Esophagus squamous epithelium (tissue), 5 donors: ENCODE measurements around the gene INSR. TPM values are rescaled to one million over a fixed set of nuclear protein-coding genes. Genes with fewer than 3 reads are reported as not detected.

Experiments
- DNase-seq: peaks from one replicate; lab custom pipeline; 2025; lab: John Stamatoyannopoulos, UW
- H3K27ac ChIP-seq, 4 donors: fragments of 200-600 bp; sonication (generic); one replicate each; pipeline ENCODE4 v1.5.1; 2016 to 2019; ENCODE audit warnings: mild to moderate bottlenecking in 1 of 4
- H3K27me3 ChIP-seq, 4 donors: fragments of 200-600 bp; sonication (generic); 1 replicate in 3 of 4; 2 replicates in 1 of 4; pipeline versions ENCODE4 v1.5.1 to v1.6.0; 2017 to 2021; ENCODE audit warnings: antibody characterized with exemption in 1 of 4
- H3K36me3 ChIP-seq, 3 donors: fragments of 200-600 bp; sonication (generic); one replicate each; pipeline ENCODE4 v1.5.1; 2016 to 2019
- H3K4me1 ChIP-seq, 3 donors: fragments of 200-600 bp; sonication (generic); one replicate each; pipeline ENCODE4 v1.5.1; 2017 to 2019
- H3K4me3 ChIP-seq, 4 donors: fragments of 200-600 bp; sonication (generic); 1 replicate in 3 of 4; 2 replicates in 1 of 4; pipeline ENCODE4 v1.5.1; 2016 to 2019; ENCODE audit warnings: mild to moderate bottlenecking in 2 of 4, moderate library complexity in 1 of 4
- H3K9me3 ChIP-seq, 3 donors: fragments of 200-600 bp; sonication (generic); one replicate each; pipeline ENCODE4 v1.5.1; 2016 to 2019
- POLR2A ChIP-seq, 4 donors: fragments of 450-650 bp; IDR thresholded peaks; one replicate each; pipeline ENCODE4 v1.6.1; 2017; ENCODE audit warnings: antibody characterized with exemption in 4 of 4, mild to moderate bottlenecking in 4 of 4, moderate library complexity in 3 of 4
- WGBS, 2 donors: methylation state at CpG; one replicate each; pipeline ENCODE4 v1.1.5; 2018; 5-methylcytosine and 5-hydroxymethylcytosine counted together
- intact Hi-C: fragments of 100-400 bp; cut with DNase I; formaldehyde crosslinking; loops from one replicate; pipeline ENCODE4 v1.15.0; 2022
- total RNA-seq, 4 donors: library from RNA; depleted of rRNA; stranded (reverse); fragments of >200 nt; gene quantifications; one replicate each; pipeline ENCODE4 v1.1.0, GENCODE V29; 2016
- TF ChIP-seq, protein P1 (sequence below), 6 experiments: fragments of 450-650 bp in 4 of 6; fragments of 200-600 bp in 2 of 6; sonication (generic) in 2 of 6; IDR thresholded peaks; one replicate each; pipeline ENCODE4 v1.5.1; 2016 to 2019; ENCODE audit warnings: antibody characterized with exemption in 6 of 6, mild to moderate bottlenecking in 4 of 6, moderate library complexity in 4 of 6
- donor health status: DM: yes; HTN: yes; CAD: no.

The INSR gene
- total RNA-seq, 4 donors from 2014 or later: 4.9 to 33.4 (median 10.8) TPM

DNA sequence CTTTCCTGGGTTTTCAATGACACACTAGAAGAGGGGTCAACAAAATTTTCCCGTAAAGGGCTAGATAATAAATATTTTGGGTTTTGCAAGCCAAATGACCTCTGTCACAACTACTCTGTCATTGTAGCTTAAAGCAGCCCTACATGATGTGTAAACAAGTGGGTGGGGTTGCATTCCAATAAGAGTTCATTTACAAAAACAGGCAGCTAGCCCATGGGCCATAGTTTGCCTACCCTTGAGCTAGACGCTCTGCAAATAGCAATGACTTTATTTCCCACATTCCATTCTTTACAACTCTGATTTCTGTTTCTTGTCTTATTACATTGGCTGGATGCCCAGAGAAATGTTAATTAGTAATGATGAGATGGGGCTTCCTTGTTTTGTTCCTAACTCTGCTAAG is 148.7 kb downstream of the INSR start:
- no peak for DNase-seq
- 68 to 86% methylated on average over 2 of the region's 2 CpGs for WGBS, 2 donors
- Histone ChIP-seq H3K4me1 (no peaks in the 10 kb centered on the region), H3K27me3 (no peaks in the 10 kb centered on the region), H3K27ac (no peak overlapping the region), H3K4me3 (no peak overlapping the region), H3K36me3 (peaks cover 0 to 38% (median 0%) of the 10 kb centered on the region in 3 donors), H3K9me3 (no peaks in the 10 kb centered on the region)
- TF ChIP-seq POLR2A (IDR thresholded peaks at IDR 0.05): no peak
- intact Hi-C loops: loop anchor here (10.0 kb wide), 1 partner anchor 199 kb away; the partner anchor contains the start of gene ARHGEF18

DNA sequence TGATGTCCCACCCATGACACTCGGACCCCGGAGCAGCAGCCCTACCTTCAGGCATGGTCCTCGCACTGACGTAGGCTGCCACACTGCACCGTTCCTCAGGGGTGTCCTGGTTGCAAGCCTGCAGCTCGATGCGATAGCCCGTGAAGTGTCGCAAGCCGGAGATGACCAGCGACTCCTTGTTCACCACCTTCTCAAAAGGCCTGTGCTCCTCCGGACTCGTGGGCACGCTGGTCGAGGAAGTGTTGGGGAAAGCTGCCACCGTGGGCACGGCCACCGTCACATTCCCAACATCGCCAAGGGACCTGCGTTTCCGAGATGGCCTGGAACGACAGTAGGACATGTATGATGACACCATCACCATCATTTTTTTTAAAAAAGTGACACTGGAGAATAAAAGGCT is 151.4 kb downstream of the INSR start:
- H3K27ac ChIP-seq: no peak overlapping the region
- 94 to 98% methylated on average over 11 to 18 of the region's 22 CpGs for WGBS, 2 donors
- no peaks in the 10 kb centered on the region for H3K4me1 ChIP-seq
- TF ChIP-seq, protein P1, sequence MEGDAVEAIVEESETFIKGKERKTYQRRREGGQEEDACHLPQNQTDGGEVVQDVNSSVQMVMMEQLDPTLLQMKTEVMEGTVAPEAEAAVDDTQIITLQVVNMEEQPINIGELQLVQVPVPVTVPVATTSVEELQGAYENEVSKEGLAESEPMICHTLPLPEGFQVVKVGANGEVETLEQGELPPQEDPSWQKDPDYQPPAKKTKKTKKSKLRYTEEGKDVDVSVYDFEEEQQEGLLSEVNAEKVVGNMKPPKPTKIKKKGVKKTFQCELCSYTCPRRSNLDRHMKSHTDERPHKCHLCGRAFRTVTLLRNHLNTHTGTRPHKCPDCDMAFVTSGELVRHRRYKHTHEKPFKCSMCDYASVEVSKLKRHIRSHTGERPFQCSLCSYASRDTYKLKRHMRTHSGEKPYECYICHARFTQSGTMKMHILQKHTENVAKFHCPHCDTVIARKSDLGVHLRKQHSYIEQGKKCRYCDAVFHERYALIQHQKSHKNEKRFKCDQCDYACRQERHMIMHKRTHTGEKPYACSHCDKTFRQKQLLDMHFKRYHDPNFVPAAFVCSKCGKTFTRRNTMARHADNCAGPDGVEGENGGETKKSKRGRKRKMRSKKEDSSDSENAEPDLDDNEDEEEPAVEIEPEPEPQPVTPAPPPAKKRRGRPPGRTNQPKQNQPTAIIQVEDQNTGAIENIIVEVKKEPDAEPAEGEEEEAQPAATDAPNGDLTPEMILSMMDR (IDR thresholded peaks at IDR 0.05): no peak
- TF ChIP-seq POLR2A (IDR thresholded peaks at IDR 0.05): no peak
- intact Hi-C loops: loop anchor here (10.0 kb wide), 1 partner anchor 202 kb away; the partner anchor contains the start of gene ARHGEF18
- peaks cover 0 to 53% (median 0%) of the 10 kb centered on the region in 3 donors for H3K36me3 ChIP-seq
- no peak for DNase-seq
- no peaks in the 10 kb centered on the region for H3K27me3 ChIP-seq
- H3K9me3 ChIP-seq: no peaks in the 10 kb centered on the region
- H3K4me3 ChIP-seq: no peak overlapping the region

DNA sequence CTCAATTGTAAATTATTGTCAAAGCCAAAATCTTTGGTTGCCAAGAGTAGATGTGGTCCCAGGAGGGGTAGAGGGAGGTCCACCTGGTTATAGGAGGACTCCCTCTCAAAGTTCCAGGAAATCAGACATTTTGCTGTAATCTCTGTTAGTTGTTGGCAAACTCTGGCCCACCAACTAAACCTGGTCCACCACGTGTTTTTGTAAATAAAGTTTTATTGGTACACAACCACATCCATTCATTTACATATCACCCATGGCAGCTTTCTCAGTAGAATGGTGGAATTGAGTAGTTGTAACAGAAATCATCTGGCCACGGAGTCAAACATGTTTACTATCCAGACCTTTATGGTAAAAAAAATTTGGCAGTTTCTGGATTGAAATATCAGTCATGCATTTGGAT is 154.1 kb downstream of the INSR start:
- Histone ChIP-seq H3K36me3 (peaks cover 0 to 59% (median 0%) of the 10 kb centered on the region in 3 donors), H3K4me3 (no peak overlapping the region), H3K27me3 (no peaks in the 10 kb centered on the region), H3K27ac (no peak overlapping the region), H3K4me1 (no peaks in the 10 kb centered on the region), H3K9me3 (no peaks in the 10 kb centered on the region)
- DNase-seq: no peak
- intact Hi-C loops: loop anchor here (10.0 kb wide), 1 partner anchor 205 kb away; the partner anchor contains the start of gene ARHGEF18
- 78 to 91% methylated on average over 2 of the region's 2 CpGs for WGBS, 2 donors
- TF ChIP-seq, protein P1 (IDR thresholded peaks at IDR 0.05): no peak
- TF ChIP-seq POLR2A (IDR thresholded peaks at IDR 0.05): no peak

DNA sequence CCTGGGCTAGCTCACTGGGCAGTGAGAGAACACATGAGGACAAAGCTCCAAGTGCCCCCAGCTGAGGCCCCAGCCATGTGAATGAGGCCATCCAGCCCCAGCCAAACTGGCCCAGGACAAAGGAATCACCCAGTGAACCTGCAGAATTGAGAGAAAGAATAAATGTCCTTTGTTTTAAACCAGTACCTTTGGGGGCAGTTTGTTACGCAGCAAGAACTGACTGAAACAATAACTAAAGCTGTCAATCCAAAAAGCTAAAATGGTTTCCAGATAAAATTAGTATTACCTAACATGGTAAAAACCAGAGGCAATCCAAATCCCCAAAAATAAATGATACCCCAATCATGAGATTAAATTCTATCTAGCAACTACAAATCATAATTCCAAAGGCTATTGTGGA is 155.1 kb downstream of the INSR start:
- intact Hi-C loops: no loop called here
- no peak for DNase-seq

DNA sequence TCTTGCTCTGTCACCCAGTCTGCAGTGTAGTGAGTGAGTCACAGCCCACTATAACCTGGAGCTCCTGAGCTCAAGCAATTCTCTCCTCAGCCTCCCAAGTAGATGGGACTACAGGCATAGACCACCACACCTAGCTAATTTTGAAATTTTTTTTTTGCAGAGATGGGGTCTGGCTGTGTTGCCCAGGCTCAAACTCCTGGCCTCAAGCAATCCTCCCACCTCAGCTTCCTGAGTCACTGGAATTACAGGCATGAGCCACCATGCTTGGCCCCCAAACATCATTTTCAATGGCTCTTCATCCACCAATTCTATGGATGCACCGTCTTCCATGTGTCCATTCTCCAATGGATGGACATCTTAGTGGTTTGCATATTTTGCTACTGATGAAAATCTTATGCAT is 155.8 kb downstream of the INSR start:
- no peaks in the 10 kb centered on the region for H3K4me1 ChIP-seq
- H3K4me3 ChIP-seq: no peak overlapping the region
- no peak overlapping the region for H3K27ac ChIP-seq
- no peaks in the 10 kb centered on the region for H3K9me3 ChIP-seq
- H3K27me3 ChIP-seq: no peaks in the 10 kb centered on the region
- peaks cover 0 to 63% (median 0%) of the 10 kb centered on the region in 3 donors for H3K36me3 ChIP-seq
- DNase-seq: no peak
- TF ChIP-seq POLR2A (IDR thresholded peaks at IDR 0.05): no peak
- intact Hi-C loops: no loop called here
- WGBS, 2 donors: 94 to 100% methylated on average over 1 of the region's 1 CpG

More for the DNA sequence above, 155.1 kb downstream of the INSR start:
- WGBS, 2 donors: 88 to 100% methylated on average over 1 of the region's 1 CpG
- Histone ChIP-seq H3K4me1 (no peaks in the 10 kb centered on the region), H3K27me3 (no peaks in the 10 kb centered on the region), H3K27ac (no peak overlapping the region), H3K36me3 (peaks cover 0 to 64% (median 0%) of the 10 kb centered on the region in 3 donors), H3K4me3 (no peak overlapping the region), H3K9me3 (no peaks in the 10 kb centered on the region)
- TF ChIP-seq POLR2A (IDR thresholded peaks at IDR 0.05): no peak
- TF ChIP-seq, protein P1 (IDR thresholded peaks at IDR 0.05): no peak

DNA sequence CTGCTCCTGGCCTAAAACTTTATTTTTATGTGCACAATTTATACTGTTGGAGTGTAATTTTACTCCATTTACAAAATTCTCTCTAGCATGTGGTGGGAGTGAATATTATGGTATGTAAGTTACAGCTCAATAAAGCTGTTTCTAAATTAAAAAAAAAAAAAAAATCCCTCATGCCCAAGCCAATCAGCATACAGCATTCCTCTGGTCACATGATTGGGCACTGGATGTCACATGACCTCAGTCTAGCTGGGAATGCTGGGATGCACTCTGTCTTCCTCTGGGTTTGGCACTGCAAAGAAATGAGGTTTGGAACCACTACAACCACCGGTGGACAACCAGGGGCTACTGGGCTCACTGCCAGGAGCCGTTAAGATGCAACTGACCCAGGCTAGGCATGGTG is 157.1 kb downstream of the INSR start:
- TF ChIP-seq POLR2A (IDR thresholded peaks at IDR 0.05): no peak
- H3K27ac ChIP-seq: no peak overlapping the region
- WGBS, 2 donors: 56 to 100% methylated on average over 1 to 2 of the region's 2 CpGs
- no peaks in the 10 kb centered on the region for H3K27me3 ChIP-seq
- no peaks in the 10 kb centered on the region for H3K9me3 ChIP-seq
- intact Hi-C loops: no loop called here
- DNase-seq: no peak
- no peak overlapping the region for H3K4me3 ChIP-seq
- peaks cover 0 to 53% (median 0%) of the 10 kb centered on the region in 3 donors for H3K36me3 ChIP-seq
- no peaks in the 10 kb centered on the region for H3K4me1 ChIP-seq
